OCI-LY3 (cell line): ENCODE measurements around the gene KIAA1671.

ENCODE experiments used
- H2AFZ ChIP-seq: fragments of 200-600, 300-600 bp; shearing (Covaris generic); 2 replicates; pipeline ENCODE4 v1.6.0; 2014; ENCODE audit warnings: antibody characterized with exemption, low read depth, low read length
- H3K27ac ChIP-seq: fragments of 200-600, 300-600 bp; sonication (generic); 2 replicates; pipeline ENCODE4 v1.5.1; 2014; ENCODE audit warnings: mild to moderate bottlenecking, low read length, moderate library complexity, mixed read lengths
- H3K27me3 ChIP-seq: fragments of 200-600, 300-600 bp; sonication (generic); 2 replicates; pipeline ENCODE4 v1.6.1; 2014; ENCODE audit warnings: low read depth, low read length, mixed read lengths
- H3K36me3 ChIP-seq: fragments of 200-600, 300-600 bp; sonication (generic); replicated peaks from 2 replicates; pipeline ENCODE3; 2014; ENCODE audit warnings: low read depth, low read length, mixed read lengths
- H3K4me1 ChIP-seq: fragments of 300-600, 200-600 bp; sonication (generic); 2 replicates; pipeline ENCODE4 v1.6.1; 2014; ENCODE audit warnings: low read length, mixed read lengths
- H3K4me2 ChIP-seq: fragments of 200-600, 300-600 bp; sonication (generic); 2 replicates; pipeline ENCODE4 v1.6.1; 2014; ENCODE audit warnings: low read length, mixed read lengths
- H3K4me3 ChIP-seq: fragments of 300-600, 200-600 bp; sonication (generic); 2 replicates; pipeline ENCODE4 v1.5.1; 2014; ENCODE audit warnings: antibody characterized with exemption, mild to moderate bottlenecking, low read length, moderate library complexity
- H3K79me2 ChIP-seq: fragments of 300-600, 200-600 bp; shearing (Covaris generic); 2 replicates; pipeline ENCODE4 v1.6.1; 2014; ENCODE audit warnings: mild to moderate bottlenecking, low read length, mixed read lengths
- H3K9ac ChIP-seq: fragments of 300-600, 200-600 bp; shearing (Covaris generic); 2 replicates; pipeline ENCODE4 v1.6.0; 2014; ENCODE audit warnings: mild to moderate bottlenecking, low read length, moderate library complexity
- H3K9me3 ChIP-seq: fragments of 200-600, 300-600 bp; shearing (Covaris generic); 2 replicates; pipeline ENCODE4 v1.6.1; 2014; ENCODE audit warnings: low read length, mixed read lengths; ENCODE audit not compliant: insufficient read depth
- H4K20me1 ChIP-seq: fragments of 200-600, 300-600 bp; sonication (generic); 2 replicates; pipeline ENCODE4 v1.6.1; 2016; ENCODE audit warnings: low read length, mixed read lengths; ENCODE audit not compliant: insufficient read depth
- EZH2phosphoT487 ChIP-seq: fragments of 200-600 bp; shearing (Covaris generic); IDR thresholded peaks from 2 replicates; pipeline ENCODE4 v1.6.1; 2018; ENCODE audit warnings: antibody characterized with exemption, mixed run types, low read depth
- TF ChIP-seq, protein P1 (sequence below): fragments of 200-600, 300-600 bp; sonication (generic); IDR thresholded peaks from 2 replicates; pipeline ENCODE4 v1.5.1; 2014; ENCODE audit warnings: antibody characterized with exemption, low read length, low read depth

The KIAA1671 gene

DNA sequence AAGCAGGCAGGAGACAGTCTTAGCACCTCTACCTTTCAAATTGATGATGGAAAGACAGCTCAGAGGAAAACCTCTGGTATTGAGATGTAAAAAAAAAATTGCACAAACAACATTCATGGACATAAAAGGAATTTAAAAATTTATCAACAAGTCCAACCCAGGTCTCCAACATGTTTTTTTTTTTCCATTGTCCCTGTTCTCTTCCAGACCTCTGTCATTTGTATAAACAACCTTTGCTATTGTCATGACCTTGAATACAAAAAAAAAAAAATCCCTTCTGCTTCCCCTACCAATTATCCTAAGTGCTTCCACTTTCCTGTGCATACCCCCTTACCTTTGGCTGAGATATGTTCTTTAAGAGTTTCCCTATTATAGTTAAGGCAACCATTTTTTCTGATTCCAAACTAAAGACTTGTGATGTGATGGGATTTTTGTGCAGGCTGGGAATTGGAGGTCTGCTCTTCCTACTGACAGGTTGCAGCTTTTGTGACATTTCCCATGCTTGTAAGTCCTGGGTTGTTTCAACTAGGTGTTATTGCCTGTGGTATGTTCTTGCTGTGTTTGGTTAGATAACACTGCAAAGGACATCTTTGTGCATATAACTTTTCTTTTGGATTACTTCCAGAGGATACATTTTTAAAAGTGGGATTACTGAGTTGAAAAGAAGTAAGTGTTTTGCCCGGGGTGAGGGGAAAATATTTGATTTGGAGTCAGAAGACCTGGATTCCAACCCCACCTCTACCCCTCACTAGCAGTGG, 67.1 kb downstream of the KIAA1671 start:
- no peaks in the 10 kb centered on the region for H3K79me2 ChIP-seq
- no peak overlapping the region for H3K27ac ChIP-seq
- no peak overlapping the region for H3K4me2 ChIP-seq
- no peaks in the 10 kb centered on the region for H4K20me1 ChIP-seq
- H2AFZ ChIP-seq = no peak overlapping the region
- H3K9me3 ChIP-seq = no peaks in the 10 kb centered on the region
- peaks cover 29% of the 10 kb centered on the region for H3K27me3 ChIP-seq
- H3K36me3 ChIP-seq = no peaks in the 10 kb centered on the region
- H3K9ac ChIP-seq = no peak overlapping the region
- no peak overlapping the region for H3K4me3 ChIP-seq
- TF ChIP-seq, protein P1, sequence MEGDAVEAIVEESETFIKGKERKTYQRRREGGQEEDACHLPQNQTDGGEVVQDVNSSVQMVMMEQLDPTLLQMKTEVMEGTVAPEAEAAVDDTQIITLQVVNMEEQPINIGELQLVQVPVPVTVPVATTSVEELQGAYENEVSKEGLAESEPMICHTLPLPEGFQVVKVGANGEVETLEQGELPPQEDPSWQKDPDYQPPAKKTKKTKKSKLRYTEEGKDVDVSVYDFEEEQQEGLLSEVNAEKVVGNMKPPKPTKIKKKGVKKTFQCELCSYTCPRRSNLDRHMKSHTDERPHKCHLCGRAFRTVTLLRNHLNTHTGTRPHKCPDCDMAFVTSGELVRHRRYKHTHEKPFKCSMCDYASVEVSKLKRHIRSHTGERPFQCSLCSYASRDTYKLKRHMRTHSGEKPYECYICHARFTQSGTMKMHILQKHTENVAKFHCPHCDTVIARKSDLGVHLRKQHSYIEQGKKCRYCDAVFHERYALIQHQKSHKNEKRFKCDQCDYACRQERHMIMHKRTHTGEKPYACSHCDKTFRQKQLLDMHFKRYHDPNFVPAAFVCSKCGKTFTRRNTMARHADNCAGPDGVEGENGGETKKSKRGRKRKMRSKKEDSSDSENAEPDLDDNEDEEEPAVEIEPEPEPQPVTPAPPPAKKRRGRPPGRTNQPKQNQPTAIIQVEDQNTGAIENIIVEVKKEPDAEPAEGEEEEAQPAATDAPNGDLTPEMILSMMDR = no peak
- no peaks in the 10 kb centered on the region for H3K4me1 ChIP-seq

DNA sequence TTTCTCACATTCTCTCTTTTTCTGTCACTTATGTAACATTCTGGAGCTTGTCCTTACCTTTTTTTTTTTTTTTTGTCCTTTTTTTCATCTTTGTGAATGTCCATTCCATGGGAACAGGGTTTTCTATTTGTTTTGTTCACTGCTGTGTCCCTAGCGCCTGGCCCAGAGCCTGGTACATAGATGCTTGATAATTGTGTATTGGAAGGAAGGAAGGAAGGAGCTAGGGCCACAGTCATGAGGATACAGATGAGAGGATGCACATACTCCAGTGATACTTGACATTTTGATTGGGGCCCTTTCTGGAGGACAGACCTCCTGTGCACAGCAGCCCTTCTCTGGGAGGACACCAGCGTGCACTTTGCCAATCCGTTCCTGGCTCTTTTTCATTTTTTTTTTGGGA, 68.9 kb downstream of the KIAA1671 start:
- Histone ChIP-seq H3K36me3 (no peaks in the 10 kb centered on the region), H3K4me1 (no peaks in the 10 kb centered on the region), H3K27ac (no peak overlapping the region), H3K4me2 (no peak overlapping the region), H4K20me1 (no peaks in the 10 kb centered on the region), H2AFZ (no peak overlapping the region), H3K79me2 (no peaks in the 10 kb centered on the region), H3K9ac (no peak overlapping the region), H3K27me3 (peaks cover 39% of the 10 kb centered on the region), H3K4me3 (no peak overlapping the region), H3K9me3 (no peaks in the 10 kb centered on the region)
- no peak for TF ChIP-seq EZH2phosphoT487
- TF ChIP-seq, protein P1 = no peak

DNA sequence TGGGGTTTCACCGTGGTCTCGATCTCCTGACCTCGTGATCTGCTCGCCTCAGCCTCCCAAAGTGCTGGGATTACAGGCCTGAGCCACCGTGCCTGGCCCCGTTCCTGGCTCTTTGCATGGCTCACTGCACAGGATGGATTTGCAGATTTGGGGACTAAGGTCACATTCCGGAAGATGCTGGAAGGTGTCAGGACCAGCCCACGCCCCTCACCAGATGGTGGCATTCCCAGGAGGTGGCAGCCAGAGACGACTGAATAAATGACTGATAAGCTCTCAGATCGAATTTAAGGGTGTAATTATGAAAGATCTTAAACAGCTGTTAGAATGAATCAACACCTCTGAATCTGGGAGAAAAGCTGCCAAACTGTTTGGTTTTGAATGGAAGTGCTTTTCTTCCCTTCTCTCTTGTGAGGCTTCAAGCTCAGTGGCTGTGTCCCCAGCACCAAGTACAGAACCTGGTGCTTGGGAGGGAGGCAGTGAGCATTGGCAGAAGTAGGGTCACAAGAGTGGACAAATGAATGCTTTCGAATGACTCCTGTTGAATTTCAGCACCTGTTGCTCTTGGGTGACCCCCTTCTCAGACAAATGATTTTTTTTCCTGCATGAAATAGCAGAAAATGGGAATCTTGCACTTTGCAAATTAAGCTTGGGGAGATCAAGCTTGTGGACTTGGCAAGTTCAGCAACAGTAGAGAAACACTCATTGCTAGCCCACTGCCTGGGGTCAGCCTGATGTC, 69.6 kb downstream of the KIAA1671 start:
- TF ChIP-seq, protein P1 = no peak
- TF ChIP-seq EZH2phosphoT487 = no peak
- H3K27me3 ChIP-seq = peaks cover 43% of the 10 kb centered on the region
- H3K4me2 ChIP-seq = no peak overlapping the region
- no peak overlapping the region for H3K27ac ChIP-seq
- H3K79me2 ChIP-seq = no peaks in the 10 kb centered on the region
- no peak overlapping the region for H2AFZ ChIP-seq
- no peaks in the 10 kb centered on the region for H4K20me1 ChIP-seq
- H3K9ac ChIP-seq = no peak overlapping the region
- no peaks in the 10 kb centered on the region for H3K36me3 ChIP-seq
- H3K4me3 ChIP-seq = no peak overlapping the region
- H3K9me3 ChIP-seq = no peaks in the 10 kb centered on the region
- H3K4me1 ChIP-seq = no peaks in the 10 kb centered on the region

DNA sequence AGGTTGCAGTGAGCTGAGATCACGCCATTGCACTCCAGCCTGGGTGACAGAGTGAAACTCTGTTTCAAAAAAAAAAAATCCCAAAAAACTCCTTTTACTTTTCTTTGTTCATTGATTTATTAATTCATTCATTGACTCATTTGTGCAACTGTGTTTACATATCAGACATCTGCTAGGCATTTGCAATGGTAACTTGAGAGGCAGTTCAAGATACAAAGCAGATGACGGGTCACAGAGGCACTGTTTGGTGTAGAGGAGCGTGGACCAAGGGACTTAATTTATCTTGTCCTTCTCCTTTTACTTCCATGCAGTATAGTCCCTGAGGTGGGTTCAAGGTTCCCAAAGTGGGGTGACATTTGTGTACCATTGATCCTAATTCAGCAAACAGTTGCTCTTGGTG, 71.4 kb downstream of the KIAA1671 start:
- no peak overlapping the region for H3K27ac ChIP-seq
- H3K36me3 ChIP-seq = no peaks in the 10 kb centered on the region
- H3K9ac ChIP-seq = no peak overlapping the region
- H3K27me3 ChIP-seq = peaks cover 30% of the 10 kb centered on the region; the same call in 1 of the 2 replicates
- H3K4me3 ChIP-seq = no peak overlapping the region
- no peak overlapping the region for H2AFZ ChIP-seq
- H3K79me2 ChIP-seq = no peaks in the 10 kb centered on the region
- H3K4me1 ChIP-seq = no peaks in the 10 kb centered on the region
- no peaks in the 10 kb centered on the region for H4K20me1 ChIP-seq
- H3K4me2 ChIP-seq = no peak overlapping the region
- TF ChIP-seq, protein P1 = no peak
- TF ChIP-seq EZH2phosphoT487 = no peak
- no peaks in the 10 kb centered on the region for H3K9me3 ChIP-seq
